Stomach (tissue), 4 donors: ENCODE measurements around the gene DENND1C.

Source experiments
- CTCF ChIP-seq, 7 experiments: fragments of 450-650 bp in 4 of 7; fragments of 200-600 bp in 3 of 7; sonication (generic) in 3 of 7; IDR thresholded peaks; one replicate each; pipeline ENCODE4 v1.5.1; 2016 to 2019; ENCODE audit warnings: antibody characterized with exemption in 7 of 7, control low read depth in 2 of 7, mild to moderate bottlenecking in 1 of 7
- EP300 ChIP-seq: sonication (generic); formaldehyde crosslinking; IDR thresholded peaks from one replicate; pipeline ENCODE4 v1.6.1; 2017; ENCODE audit warnings: antibody characterized with exemption
- POLR2A ChIP-seq, 4 donors: fragments of 450-650 bp; IDR thresholded peaks; one replicate each; pipeline ENCODE4 v1.6.1; 2016; ENCODE audit warnings: antibody characterized with exemption in 4 of 4, control low read depth in 2 of 4, mild to moderate bottlenecking in 1 of 4, moderate library complexity in 1 of 4
- POLR2AphosphoS5 ChIP-seq, 3 donors: sonication (generic); formaldehyde crosslinking; IDR thresholded peaks; one replicate each; pipeline ENCODE4 v1.6.1; 2016; ENCODE audit warnings: antibody characterized with exemption in 3 of 3

GRCh38 chr19:6478815-6479214 lies 2.8 kb downstream of the DENND1C start:
- TF ChIP-seq POLR2AphosphoS5 (IDR thresholded peaks at IDR 0.05) (no peak), CTCF (IDR thresholded peaks at IDR 0.05) (no peak), POLR2A (IDR thresholded peaks at IDR 0.05) (no peak), EP300 (no peak)
